Neural cell (in vitro differentiated cells): ENCODE data around the gene NR2F6. TPM values are rescaled to one million over a fixed set of nuclear protein-coding genes. Genes with fewer than 3 reads are reported as not detected.

Source experiments
- H2AFZ ChIP-seq: fragments of 200-600, 300-800 bp; sonication (generic), shearing (Covaris generic); 2 replicates; pipeline ENCODE4 v1.6.0; 2014; ENCODE audit warnings: low read depth, mild to moderate bottlenecking, antibody characterized with exemption, low read length, moderate library complexity
- H3F3A ChIP-seq: fragments of 200-600 bp; shearing (Covaris generic); 2 replicates; pipeline ENCODE4 v1.6.1; 2016; ENCODE audit warnings: mild to moderate bottlenecking, moderate library complexity, mixed read lengths, antibody characterized with exemption, low read length; ENCODE audit not compliant: insufficient read depth, poor library complexity, severe bottlenecking
- H3K27ac ChIP-seq: fragments of 200-600, 300-800 bp; sonication (generic), shearing (Covaris generic); 2 replicates; pipeline ENCODE4 v1.5.1; 2014; ENCODE audit warnings: mild to moderate bottlenecking, low read length, moderate library complexity
- H3K27me3 ChIP-seq: fragments of 300-800, 200-600 bp; sonication (generic), shearing (Covaris generic); 2 replicates; pipeline ENCODE4 v1.6.0; 2014; ENCODE audit warnings: mild to moderate bottlenecking, low read depth, low read length, moderate library complexity; ENCODE audit not compliant: insufficient read depth
- H3K36me3 ChIP-seq: fragments of 300-800, 200-600 bp; sonication (generic), shearing (Covaris generic); 2 replicates; pipeline ENCODE4 v1.5.1; 2014; ENCODE audit warnings: mild to moderate bottlenecking, antibody characterized with exemption, low read length, moderate library complexity; ENCODE audit not compliant: insufficient read depth
- H3K4me2 ChIP-seq: fragments of 300-800, 200-600 bp; sonication (generic), shearing (Covaris generic); 2 replicates; pipeline ENCODE4 v1.6.0; 2014; ENCODE audit warnings: mild to moderate bottlenecking, low read length
- H3K4me3 ChIP-seq: fragments of 300-800, 200-600 bp; sonication (generic), shearing (Covaris generic); 2 replicates; pipeline ENCODE4 v1.5.1; 2014; ENCODE audit warnings: mild to moderate bottlenecking, low read length, moderate library complexity
- H3K79me2 ChIP-seq: fragments of 200-600 bp; shearing (Covaris generic); replicated peaks from 2 replicates; pipeline ENCODE4 v1.6.0; 2014; ENCODE audit warnings: mild to moderate bottlenecking, low read length, moderate library complexity; ENCODE audit not compliant: insufficient read depth
- H3K9ac ChIP-seq: fragments of 300-800, 200-600 bp; sonication (generic), shearing (Covaris generic); 2 replicates; pipeline ENCODE4 v1.6.1; 2016; ENCODE audit warnings: mild to moderate bottlenecking, low read length, mixed read lengths
- H3K9me2 ChIP-seq: fragments of 200-600 bp; shearing (Covaris generic); 2 replicates; pipeline ENCODE4 v1.6.1; 2016; ENCODE audit warnings: mild to moderate bottlenecking, low read length, mixed read lengths; ENCODE audit not compliant: insufficient read depth
- H3K9me3 ChIP-seq: fragments of 200-600, 300-800 bp; sonication (generic), shearing (Covaris generic); 2 replicates; pipeline ENCODE4 v1.6.1; 2016; ENCODE audit warnings: mild to moderate bottlenecking, mixed run types, low read length, moderate library complexity, mixed read lengths
- H4K20me1 ChIP-seq: fragments of 200-600 bp; shearing (Covaris generic); 2 replicates; pipeline ENCODE4 v1.6.1; 2016; ENCODE audit warnings: mild to moderate bottlenecking, mixed run types; ENCODE audit not compliant: insufficient read depth
- EP300 ChIP-seq: fragments of 450-650 bp; conservative IDR thresholded peaks from 2 replicates; pipeline ENCODE4 v1.6.1; 2014; ENCODE audit warnings: antibody characterized with exemption, mild to moderate bottlenecking, moderate library complexity; ENCODE audit not compliant: poor library complexity, severe bottlenecking
- EZH2 ChIP-seq: fragments of 200-600, 300-800 bp; shearing (Covaris generic), sonication (generic); IDR thresholded peaks from 2 replicates; pipeline ENCODE4 v1.6.1; 2014; ENCODE audit warnings: antibody characterized with exemption, low read length, borderline replicate concordance, mild to moderate bottlenecking; ENCODE audit not compliant: insufficient read depth, poor library complexity, severe bottlenecking
- MXI1 ChIP-seq: fragments of 450-650 bp; conservative IDR thresholded peaks from 2 replicates; pipeline ENCODE4 v1.6.1; 2014; ENCODE audit warnings: antibody characterized with exemption, mild to moderate bottlenecking; ENCODE audit not compliant: poor library complexity, severe bottlenecking
- POLR2AphosphoS5 ChIP-seq: IDR thresholded peaks from 2 replicates; pipeline ENCODE4 v1.6.1; 2012
- RAD21 ChIP-seq: fragments of 450-650 bp; conservative IDR thresholded peaks from 2 replicates; pipeline ENCODE4 v1.6.1; 2014; ENCODE audit warnings: antibody characterized with exemption, mild to moderate bottlenecking, moderate library complexity
- SMC3 ChIP-seq: fragments of 450-650 bp; conservative IDR thresholded peaks from 2 replicates; pipeline ENCODE4 v1.6.1; 2014; ENCODE audit warnings: antibody characterized with exemption, mild to moderate bottlenecking, moderate library complexity; ENCODE audit not compliant: poor library complexity
- TAF1 ChIP-seq: IDR thresholded peaks from 2 replicates; pipeline ENCODE4 v1.6.1; 2012; ENCODE audit warnings: low read depth
- polyA plus RNA-seq: library from polyadenylated mRNA; depleted of rRNA; stranded (reverse); fragments of >200 nt; gene quantifications from 2 replicates; pipeline ENCODE4 v1.2.3, GENCODE V29; 2014
- TF ChIP-seq, protein P1 (sequence below): fragments of 450-650 bp; IDR thresholded peaks from 2 replicates; pipeline ENCODE4 v1.5.1; 2014; ENCODE audit warnings: antibody characterized with exemption, mild to moderate bottlenecking, moderate library complexity; ENCODE audit not compliant: poor library complexity, severe bottlenecking
- TF ChIP-seq, protein P2 (sequence below): IDR thresholded peaks from 2 replicates; pipeline ENCODE4 v1.6.1; 2012; ENCODE audit warnings: borderline replicate concordance

The NR2F6 gene
- polyA plus RNA-seq, 1 donor from 2014 or later: 26.9 TPM

- no peaks in the 10 kb centered on the region for H3F3A ChIP-seq
- H3K4me3 ChIP-seq: no peak overlapping the region
- TF ChIP-seq RAD21: no peak
- no peak for TF ChIP-seq SMC3
- no peak overlapping the region for H2AFZ ChIP-seq
- no peaks in the 10 kb centered on the region for H3K9me3 ChIP-seq
- H3K27me3 ChIP-seq: no peaks in the 10 kb centered on the region
- no peaks in the 10 kb centered on the region for H4K20me1 ChIP-seq
- no peaks in the 10 kb centered on the region for H3K36me3 ChIP-seq
- no peak overlapping the region for H3K4me2 ChIP-seq
- H3K9ac ChIP-seq: no peak overlapping the region
- H3K79me2 ChIP-seq: no peaks in the 10 kb centered on the region
- no peaks in the 10 kb centered on the region for H3K9me2 ChIP-seq
- no peak overlapping the region for H3K27ac ChIP-seq
These were observed 20.7 kb downstream of the NR2F6 start for GRCh38 chr19:17225053-17225452.

DNA sequence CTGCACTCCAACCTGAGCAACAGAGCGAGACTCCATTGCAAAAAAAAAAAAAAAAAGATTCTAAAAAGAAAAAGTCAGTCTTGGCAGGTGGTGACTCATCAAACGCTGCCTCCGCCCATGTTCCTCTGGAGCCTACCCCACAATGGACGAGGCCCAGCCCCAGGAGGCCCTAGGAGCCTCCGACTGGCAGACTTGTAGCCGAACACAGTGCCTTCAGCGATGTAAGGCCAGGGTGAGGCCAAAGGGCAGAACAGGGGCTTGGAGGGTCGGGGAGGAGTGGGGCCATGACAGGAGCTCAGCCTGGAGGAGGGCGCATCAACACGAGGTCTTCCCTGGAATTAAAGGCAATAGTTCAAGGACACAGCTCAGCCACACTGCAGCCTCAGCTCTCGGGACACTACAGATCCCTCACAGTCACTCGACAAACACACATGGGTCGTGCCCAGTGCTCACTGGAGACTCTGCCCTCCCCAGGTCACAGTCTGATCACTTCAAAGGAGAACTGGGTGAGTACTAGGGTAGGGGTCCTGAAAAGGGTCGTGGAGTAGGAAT lies 25.4 kb downstream of the NR2F6 start:
- no peaks in the 10 kb centered on the region for H3K9me3 ChIP-seq
- H2AFZ ChIP-seq: no peak overlapping the region

More for the DNA sequence above, 25.4 kb downstream of the NR2F6 start:
- Histone ChIP-seq H3K36me3 (no peaks in the 10 kb centered on the region), H3F3A (no peaks in the 10 kb centered on the region), H3K79me2 (no peaks in the 10 kb centered on the region), H3K9me2 (no peaks in the 10 kb centered on the region), H3K4me2 (no peak overlapping the region), H4K20me1 (no peaks in the 10 kb centered on the region), H3K27ac (no peak overlapping the region), H3K27me3 (no peaks in the 10 kb centered on the region), H3K4me3 (no peak overlapping the region), H3K9ac (no peak overlapping the region)
- no peak for TF ChIP-seq POLR2AphosphoS5
- TF ChIP-seq, protein P1, sequence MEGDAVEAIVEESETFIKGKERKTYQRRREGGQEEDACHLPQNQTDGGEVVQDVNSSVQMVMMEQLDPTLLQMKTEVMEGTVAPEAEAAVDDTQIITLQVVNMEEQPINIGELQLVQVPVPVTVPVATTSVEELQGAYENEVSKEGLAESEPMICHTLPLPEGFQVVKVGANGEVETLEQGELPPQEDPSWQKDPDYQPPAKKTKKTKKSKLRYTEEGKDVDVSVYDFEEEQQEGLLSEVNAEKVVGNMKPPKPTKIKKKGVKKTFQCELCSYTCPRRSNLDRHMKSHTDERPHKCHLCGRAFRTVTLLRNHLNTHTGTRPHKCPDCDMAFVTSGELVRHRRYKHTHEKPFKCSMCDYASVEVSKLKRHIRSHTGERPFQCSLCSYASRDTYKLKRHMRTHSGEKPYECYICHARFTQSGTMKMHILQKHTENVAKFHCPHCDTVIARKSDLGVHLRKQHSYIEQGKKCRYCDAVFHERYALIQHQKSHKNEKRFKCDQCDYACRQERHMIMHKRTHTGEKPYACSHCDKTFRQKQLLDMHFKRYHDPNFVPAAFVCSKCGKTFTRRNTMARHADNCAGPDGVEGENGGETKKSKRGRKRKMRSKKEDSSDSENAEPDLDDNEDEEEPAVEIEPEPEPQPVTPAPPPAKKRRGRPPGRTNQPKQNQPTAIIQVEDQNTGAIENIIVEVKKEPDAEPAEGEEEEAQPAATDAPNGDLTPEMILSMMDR: no peak
- no peak for TF ChIP-seq EZH2
- no peak for TF ChIP-seq TAF1
- TF ChIP-seq, protein P2, sequence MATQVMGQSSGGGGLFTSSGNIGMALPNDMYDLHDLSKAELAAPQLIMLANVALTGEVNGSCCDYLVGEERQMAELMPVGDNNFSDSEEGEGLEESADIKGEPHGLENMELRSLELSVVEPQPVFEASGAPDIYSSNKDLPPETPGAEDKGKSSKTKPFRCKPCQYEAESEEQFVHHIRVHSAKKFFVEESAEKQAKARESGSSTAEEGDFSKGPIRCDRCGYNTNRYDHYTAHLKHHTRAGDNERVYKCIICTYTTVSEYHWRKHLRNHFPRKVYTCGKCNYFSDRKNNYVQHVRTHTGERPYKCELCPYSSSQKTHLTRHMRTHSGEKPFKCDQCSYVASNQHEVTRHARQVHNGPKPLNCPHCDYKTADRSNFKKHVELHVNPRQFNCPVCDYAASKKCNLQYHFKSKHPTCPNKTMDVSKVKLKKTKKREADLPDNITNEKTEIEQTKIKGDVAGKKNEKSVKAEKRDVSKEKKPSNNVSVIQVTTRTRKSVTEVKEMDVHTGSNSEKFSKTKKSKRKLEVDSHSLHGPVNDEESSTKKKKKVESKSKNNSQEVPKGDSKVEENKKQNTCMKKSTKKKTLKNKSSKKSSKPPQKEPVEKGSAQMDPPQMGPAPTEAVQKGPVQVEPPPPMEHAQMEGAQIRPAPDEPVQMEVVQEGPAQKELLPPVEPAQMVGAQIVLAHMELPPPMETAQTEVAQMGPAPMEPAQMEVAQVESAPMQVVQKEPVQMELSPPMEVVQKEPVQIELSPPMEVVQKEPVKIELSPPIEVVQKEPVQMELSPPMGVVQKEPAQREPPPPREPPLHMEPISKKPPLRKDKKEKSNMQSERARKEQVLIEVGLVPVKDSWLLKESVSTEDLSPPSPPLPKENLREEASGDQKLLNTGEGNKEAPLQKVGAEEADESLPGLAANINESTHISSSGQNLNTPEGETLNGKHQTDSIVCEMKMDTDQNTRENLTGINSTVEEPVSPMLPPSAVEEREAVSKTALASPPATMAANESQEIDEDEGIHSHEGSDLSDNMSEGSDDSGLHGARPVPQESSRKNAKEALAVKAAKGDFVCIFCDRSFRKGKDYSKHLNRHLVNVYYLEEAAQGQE: no peak
- TF ChIP-seq RAD21: no peak
- no peak for TF ChIP-seq SMC3
- no peak for TF ChIP-seq MXI1
- no peak for TF ChIP-seq EP300
